GM21528 (cell line): ENCODE results near the gene RABGAP1L.
"Not testable (repeated sequence)": the region's sequence is repeated elsewhere in the genome, so short reads cannot be mapped to it uniquely, and the experiment has no call there.

Source experiments
- ATAC-seq: cut with Tn5 transposase; IDR thresholded peaks from one replicate; pipeline ENCODE4 v1.9.1; 2021; ENCODE audit warnings: mild to moderate bottlenecking, moderate library complexity; ENCODE audit not compliant: unreplicated experiment, low FRiP score

The RABGAP1L gene

GRCh38 chr1:174825806-174826205, 666.5 kb downstream of the RABGAP1L start:
- no peak for ATAC-seq

DNA sequence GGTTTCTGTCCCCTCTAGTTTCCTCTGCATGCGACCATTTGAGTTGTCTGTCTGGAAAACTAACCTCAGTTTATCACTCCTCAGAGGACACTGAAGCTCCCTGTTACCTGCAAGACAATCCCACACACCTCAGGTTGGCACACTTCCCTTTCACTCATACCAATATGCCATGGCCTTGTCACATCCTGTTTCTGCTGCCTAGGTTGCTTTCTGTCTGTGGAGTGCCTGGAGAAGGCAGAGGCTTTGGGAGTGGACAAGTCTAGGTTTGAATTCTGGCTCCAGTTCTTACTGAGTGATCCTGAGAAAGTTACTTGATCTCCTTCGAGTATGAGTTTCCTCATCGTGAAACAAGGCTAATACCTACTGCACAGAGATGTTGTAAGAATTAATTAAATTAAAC, 668.9 kb downstream of the RABGAP1L start:
- ATAC-seq: no peak

DNA sequence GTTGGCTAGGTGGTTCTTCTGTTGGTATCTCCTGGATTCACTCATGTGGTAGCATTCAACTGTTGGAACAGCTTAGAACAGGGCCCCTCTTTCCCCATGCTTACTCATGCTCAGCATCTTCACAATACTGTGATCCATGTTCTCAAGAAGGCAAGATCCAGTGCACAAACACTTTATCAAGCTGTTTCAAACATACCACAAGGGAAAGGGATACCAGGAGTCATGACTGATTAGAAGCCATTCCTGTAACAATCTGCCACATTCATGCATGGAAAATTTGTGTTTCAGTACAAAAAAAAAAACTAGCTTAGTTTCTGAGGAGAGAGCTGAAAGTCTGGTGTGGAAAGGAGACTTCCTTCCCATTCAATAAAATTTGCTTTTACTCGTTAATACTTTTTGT, 670.7 kb downstream of the RABGAP1L start:
- no peak for ATAC-seq

- no peak for ATAC-seq
These were observed 677.2 kb downstream of the RABGAP1L start for GRCh38 chr1:174836543-174836942.

DNA sequence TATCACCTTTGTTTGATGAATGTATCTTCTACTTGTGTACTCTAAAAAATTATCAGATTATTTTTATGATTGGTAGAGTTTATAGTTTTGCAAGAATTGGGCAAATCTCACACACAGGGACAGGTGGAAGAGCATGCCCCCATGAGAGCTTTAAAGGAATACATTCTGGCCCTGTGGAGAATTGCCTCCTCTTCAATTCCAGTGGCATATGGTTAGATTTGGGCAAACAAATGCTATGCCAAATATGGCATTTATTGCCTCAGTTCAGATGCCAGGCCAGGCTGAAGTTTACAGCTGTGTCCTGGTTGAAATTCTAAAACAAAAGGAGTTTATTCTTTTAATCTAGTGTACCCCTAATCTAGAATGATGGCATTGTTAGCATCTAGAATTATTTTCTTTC, 678.1 kb downstream of the RABGAP1L start:
- no peak for ATAC-seq

GRCh38 chr1:174839211-174839610, 679.9 kb downstream of the RABGAP1L start:
- no peak for ATAC-seq

DNA sequence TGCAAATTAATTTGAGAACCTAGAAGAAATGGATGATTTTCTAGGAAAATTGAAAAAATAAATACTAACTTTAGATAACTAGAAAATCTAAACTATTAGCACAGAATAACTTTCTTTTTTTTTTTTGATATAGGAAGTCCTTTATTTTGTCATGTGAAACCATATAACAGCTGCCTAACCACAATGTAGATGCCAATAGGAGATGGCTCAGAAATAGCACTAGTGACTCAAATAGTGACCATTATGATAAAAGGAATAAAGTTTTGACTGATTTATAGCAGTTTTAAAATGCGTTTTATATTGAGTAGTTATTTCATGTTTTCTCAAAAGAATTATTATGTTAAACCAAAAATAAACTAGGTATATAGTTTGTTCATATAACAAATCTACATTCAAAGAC, 682.4 kb downstream of the RABGAP1L start:
- ATAC-seq: no peak

GRCh38 chr1:174848593-174849560, 689.6 kb downstream of the RABGAP1L start:
- not testable (repeated sequence) for ATAC-seq

GRCh38 chr1:174850726-174851125, 691.4 kb downstream of the RABGAP1L start:
- ATAC-seq: no peak

GRCh38 chr1:174858301-174858700, 699.0 kb downstream of the RABGAP1L start:
- ATAC-seq: no peak

DNA sequence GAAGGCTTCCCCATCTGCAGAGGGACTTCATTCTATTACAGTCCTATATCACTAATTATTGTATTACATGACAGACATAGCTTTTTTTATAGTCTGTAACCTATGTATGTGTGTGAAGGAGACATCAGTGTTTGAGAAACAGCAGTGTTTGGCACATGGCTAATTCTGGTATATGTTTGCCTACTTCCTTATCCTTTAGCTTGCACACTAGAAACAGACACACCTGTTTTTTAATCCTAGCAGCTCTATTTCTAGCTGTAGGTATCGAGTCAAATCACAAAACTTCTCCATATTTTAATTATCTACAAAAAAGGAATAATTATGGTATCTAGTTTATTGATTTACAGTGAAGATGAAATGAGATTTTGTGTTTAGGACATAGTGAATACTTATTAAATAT, 711.0 kb downstream of the RABGAP1L start:
- no peak for ATAC-seq

DNA sequence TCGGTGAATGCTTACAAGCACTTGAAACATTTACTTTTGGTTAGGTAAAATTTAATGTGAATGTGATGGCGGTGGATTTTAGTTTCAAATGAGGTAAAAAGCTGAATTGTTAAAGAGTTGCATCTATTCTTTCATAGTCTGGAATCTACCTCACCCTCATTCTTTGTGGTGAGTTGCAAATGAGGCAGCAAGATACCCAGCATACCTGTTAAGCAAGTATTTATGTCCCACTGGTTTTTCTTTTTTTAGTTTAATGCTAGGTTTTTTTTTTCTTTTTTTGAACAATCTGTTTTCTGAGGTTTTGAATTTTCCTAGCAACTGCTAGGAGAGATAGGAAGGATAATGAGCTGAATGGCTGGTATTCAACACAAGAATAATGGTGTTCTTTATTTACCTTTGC, 712.6 kb downstream of the RABGAP1L start:
- no peak for ATAC-seq

DNA sequence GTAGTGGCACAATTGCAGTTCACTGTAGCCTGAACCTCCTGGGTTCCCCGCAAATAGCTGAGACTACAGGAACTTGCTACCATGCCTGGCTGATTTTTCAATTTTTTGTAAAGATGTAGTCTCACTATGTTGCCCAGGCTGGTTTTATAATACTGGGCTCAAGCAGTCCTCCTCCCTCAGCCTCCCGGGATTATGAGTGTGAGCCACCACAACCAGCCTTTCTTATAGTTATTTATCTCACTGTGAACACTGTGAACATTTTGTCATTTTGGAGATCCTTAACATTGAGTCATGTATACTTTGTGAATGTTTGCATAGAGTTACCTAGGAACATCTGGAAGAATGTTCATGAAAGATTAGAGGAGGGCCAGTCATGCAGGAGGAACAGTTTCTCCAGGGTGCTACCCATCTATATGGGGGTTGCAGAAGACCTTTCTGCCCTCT, 713.3 kb downstream of the RABGAP1L start:
- no peak for ATAC-seq

DNA sequence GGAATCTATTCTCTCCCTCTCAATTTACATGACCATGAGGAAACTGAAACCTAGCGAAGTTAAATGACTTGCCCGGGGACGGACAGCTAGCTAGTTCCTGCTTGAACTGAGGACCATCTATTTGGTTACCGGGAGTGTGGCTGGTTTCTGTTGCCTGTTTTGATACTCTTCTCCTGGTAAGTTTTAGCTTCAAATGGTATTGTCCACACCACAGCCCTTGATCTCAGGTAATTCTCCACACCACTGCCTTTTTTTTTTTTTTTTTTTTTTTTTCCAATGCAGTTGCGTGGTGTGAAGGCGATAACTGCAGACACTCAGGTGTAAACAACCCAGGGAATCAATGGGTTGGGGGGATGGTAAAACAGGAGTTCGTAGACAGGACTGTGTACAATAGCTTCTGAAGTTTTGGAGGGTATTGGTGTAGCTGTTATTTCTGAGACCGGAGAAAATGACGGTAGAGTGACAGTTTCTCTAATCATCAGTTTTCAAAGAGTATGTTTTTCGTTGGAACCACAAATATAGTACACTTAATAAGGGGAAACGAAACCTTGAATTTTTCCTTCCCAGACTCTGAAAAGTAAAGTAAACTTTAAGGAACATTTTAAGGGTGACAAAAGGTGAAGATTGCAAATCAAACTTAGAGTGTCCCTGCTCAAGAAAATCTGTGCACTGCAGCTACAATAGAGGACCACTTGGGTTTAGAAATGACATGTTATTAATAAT, 715.2 kb downstream of the RABGAP1L start:
- ATAC-seq: peak; percentile 59

GRCh38 chr1:174875306-174875705, 716.0 kb downstream of the RABGAP1L start:
- ATAC-seq: no peak

DNA sequence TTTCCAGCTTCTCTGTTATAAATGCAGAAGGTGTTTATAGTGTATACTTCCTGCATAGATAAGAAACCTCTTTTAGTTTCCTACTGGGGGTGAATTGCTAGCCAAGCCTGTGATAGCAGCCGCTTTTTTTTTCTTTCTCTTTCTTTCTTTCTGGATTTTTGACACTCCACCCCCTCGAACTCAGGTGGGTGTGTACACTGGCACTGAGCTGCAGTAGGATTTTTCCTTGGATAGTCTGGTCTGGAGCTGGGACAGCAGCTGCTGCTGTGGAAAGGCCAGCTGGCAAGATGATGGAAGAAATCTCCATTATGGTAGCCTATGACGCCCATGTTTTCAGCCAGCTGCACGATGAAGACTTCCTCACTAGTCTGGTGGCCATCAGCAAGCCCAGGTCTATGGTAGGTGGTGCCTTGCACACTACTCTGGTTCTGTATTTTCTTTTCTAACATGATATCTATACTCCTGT, 717.9 kb downstream of the RABGAP1L start:
- ATAC-seq: no peak

DNA sequence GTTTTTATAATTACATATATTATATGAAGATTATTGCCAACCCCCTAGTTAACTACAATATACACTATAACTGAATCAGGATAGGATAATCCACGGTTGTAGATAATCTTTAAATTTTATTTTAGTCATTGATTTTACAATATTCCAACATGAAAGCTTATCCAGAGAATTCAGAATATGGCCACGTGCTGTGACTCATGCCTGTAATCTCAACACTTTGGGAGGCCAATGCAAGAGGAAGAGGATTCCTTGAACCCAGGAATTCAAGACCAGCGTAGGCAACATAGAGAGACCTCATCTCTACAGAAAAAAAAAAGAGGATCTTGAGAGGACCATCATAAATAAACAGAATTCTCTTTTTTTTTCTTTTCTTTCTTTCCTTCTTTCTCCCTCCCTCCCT, 720.9 kb downstream of the RABGAP1L start:
- ATAC-seq: no peak

DNA sequence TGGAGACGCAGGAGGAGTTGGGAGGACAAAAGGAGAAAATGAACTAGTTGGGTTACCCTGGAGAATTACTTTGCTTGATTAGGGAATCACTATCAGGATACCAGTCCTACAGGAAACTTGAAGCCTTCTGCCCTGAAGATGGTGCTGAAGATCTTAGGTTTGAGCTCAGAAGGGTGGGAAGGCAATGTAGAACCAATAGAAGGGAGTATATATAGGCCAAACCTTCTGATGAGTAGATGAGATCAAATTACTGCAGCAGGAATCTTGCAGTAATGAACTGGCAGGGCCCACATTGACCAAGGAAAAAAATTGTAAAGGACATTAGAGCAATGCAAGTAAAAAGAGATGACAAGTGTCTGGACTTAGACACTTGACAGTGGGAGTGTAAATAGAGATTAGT, 724.1 kb downstream of the RABGAP1L start:
- ATAC-seq: no peak

- no peak for ATAC-seq
These were observed 724.7 kb downstream of the RABGAP1L start for GRCh38 chr1:174884038-174884437.

- no peak for ATAC-seq
These were observed 725.2 kb downstream of the RABGAP1L start for GRCh38 chr1:174884566-174884965.

- no peak for ATAC-seq
These were observed 730.7 kb downstream of the RABGAP1L start for GRCh38 chr1:174890024-174890423.
